Esophagus muscularis mucosa (tissue), 4 donors: ENCODE measurements around the gene GLP2R. TPM values are rescaled to one million over a fixed set of nuclear protein-coding genes. Genes with fewer than 3 reads are reported as not detected.

Experiments used
- DNase-seq: peaks from one replicate; pipeline ENCODE4 v3.0.0-alpha.2; 2017; ENCODE audit errors: extremely low spot score
- H3K27ac ChIP-seq, 4 donors: fragments of 200-600 bp; sonication (generic); replicated peaks in 1 of 4; 1 replicate in 3 of 4; 2 replicates in 1 of 4; pipeline ENCODE4 v1.5.1; 2016 to 2019; ENCODE audit warnings: mild to moderate bottlenecking in 1 of 4
- H3K27me3 ChIP-seq, 4 donors: fragments of 200-600 bp; sonication (generic); one replicate each; pipeline versions ENCODE4 v1.5.1 to v1.6.0; 2016 to 2019
- H3K36me3 ChIP-seq, 4 donors: fragments of 200-600 bp; sonication (generic); one replicate each; pipeline ENCODE4 v1.5.1; 2016 to 2019
- H3K4me1 ChIP-seq, 4 donors: fragments of 200-600 bp; sonication (generic); one replicate each; pipeline ENCODE4 v1.5.1; 2016 to 2019
- H3K4me3 ChIP-seq, 4 donors: fragments of 200-600 bp; sonication (generic); 1 replicate in 2 of 4; 2 replicates in 2 of 4; pipeline ENCODE4 v1.5.1; 2016 to 2019; ENCODE audit warnings: mild to moderate bottlenecking in 4 of 4, moderate library complexity in 1 of 4
- H3K9me3 ChIP-seq, 4 donors: fragments of 200-600 bp; sonication (generic); 1 replicate in 3 of 4; 2 replicates in 1 of 4; pipeline ENCODE4 v1.5.1; 2016 to 2019
- EP300 ChIP-seq: sonication (generic); formaldehyde crosslinking; IDR thresholded peaks from one replicate; pipeline ENCODE4 v1.6.1; 2017; ENCODE audit warnings: antibody characterized with exemption
- POLR2A ChIP-seq: fragments of 450-650 bp; IDR thresholded peaks from one replicate; pipeline ENCODE4 v1.6.1; 2017; ENCODE audit warnings: antibody characterized with exemption, moderate library complexity, mild to moderate bottlenecking, low read depth
- POLR2AphosphoS5 ChIP-seq, 2 donors: sonication (generic); formaldehyde crosslinking; IDR thresholded peaks; one replicate each; pipeline ENCODE4 v1.6.1; 2017; ENCODE audit warnings: antibody characterized with exemption in 2 of 2
- WGBS: methylation state at CpG from one replicate; pipeline ENCODE4 v1.1.5; 2018; 5-methylcytosine and 5-hydroxymethylcytosine counted together
- intact Hi-C: fragments of 100-400 bp; cut with DNase I; formaldehyde crosslinking; loops from one replicate; pipeline ENCODE4 v1.15.1; 2023
- total RNA-seq, 4 donors: library from RNA; depleted of rRNA; stranded (reverse); fragments of >200 nt; gene quantifications; one replicate each; pipeline versions ENCODE4 v1.1.0 to v1.2.1, GENCODE V29; 2016
- TF ChIP-seq, protein P1 (sequence below), 3 experiments: fragments of 200-600 bp in 2 of 3; fragments of 450-650 bp in 1 of 3; sonication (generic) in 2 of 3; IDR thresholded peaks; one replicate each; pipeline ENCODE4 v1.5.1; 2017 to 2019; ENCODE audit warnings: antibody characterized with exemption in 3 of 3, mild to moderate bottlenecking in 2 of 3, moderate library complexity in 1 of 3

GLP2R gene
- total RNA-seq, 4 donors from 2014 or later: 9.1 to 16.6 (median 14.6) TPM

DNA sequence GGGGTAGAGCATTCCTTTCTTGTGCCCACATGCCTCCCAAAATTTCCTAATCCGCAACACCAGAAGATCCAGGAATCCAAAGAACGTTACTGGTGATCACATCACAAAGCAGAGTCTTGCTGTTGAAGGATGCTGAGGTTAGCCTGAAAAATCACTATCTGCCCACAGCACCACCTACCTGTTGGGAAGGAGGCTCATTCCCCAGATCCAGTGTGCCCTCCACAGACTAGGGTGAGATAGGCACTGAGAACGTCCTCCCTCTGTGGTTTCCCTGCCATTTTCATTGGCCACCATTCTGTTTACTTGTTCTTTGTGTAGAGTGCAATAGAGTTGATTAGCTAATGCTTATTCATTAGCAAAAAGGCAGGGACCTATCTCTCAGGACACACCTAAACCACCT is 49.0 kb downstream of the GLP2R start:
- no peaks in the 10 kb centered on the region for H3K9me3 ChIP-seq
- no peaks in the 10 kb centered on the region for H3K27me3 ChIP-seq
- H3K27ac ChIP-seq: peak overlapping the region; percentile 30 to 62 (median 55)
- intact Hi-C loops: loop anchor here (5.0 kb wide), 1 partner anchor 47 kb away; the partner anchor contains the start of gene GLP2R
- no peaks in the 10 kb centered on the region for H3K36me3 ChIP-seq
- TF ChIP-seq, protein P1, sequence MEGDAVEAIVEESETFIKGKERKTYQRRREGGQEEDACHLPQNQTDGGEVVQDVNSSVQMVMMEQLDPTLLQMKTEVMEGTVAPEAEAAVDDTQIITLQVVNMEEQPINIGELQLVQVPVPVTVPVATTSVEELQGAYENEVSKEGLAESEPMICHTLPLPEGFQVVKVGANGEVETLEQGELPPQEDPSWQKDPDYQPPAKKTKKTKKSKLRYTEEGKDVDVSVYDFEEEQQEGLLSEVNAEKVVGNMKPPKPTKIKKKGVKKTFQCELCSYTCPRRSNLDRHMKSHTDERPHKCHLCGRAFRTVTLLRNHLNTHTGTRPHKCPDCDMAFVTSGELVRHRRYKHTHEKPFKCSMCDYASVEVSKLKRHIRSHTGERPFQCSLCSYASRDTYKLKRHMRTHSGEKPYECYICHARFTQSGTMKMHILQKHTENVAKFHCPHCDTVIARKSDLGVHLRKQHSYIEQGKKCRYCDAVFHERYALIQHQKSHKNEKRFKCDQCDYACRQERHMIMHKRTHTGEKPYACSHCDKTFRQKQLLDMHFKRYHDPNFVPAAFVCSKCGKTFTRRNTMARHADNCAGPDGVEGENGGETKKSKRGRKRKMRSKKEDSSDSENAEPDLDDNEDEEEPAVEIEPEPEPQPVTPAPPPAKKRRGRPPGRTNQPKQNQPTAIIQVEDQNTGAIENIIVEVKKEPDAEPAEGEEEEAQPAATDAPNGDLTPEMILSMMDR (IDR thresholded peaks at IDR 0.05): peak in 1 of 3 experiments; percentile 7
- no peak for TF ChIP-seq POLR2A
- WGBS: 70% methylated on average over 3 of the region's 3 CpGs
- H3K4me3 ChIP-seq: no peak overlapping the region
- peaks cover 0 to 29% (median 22%) of the 10 kb centered on the region in 4 donors for H3K4me1 ChIP-seq
- no peak for DNase-seq

DNA sequence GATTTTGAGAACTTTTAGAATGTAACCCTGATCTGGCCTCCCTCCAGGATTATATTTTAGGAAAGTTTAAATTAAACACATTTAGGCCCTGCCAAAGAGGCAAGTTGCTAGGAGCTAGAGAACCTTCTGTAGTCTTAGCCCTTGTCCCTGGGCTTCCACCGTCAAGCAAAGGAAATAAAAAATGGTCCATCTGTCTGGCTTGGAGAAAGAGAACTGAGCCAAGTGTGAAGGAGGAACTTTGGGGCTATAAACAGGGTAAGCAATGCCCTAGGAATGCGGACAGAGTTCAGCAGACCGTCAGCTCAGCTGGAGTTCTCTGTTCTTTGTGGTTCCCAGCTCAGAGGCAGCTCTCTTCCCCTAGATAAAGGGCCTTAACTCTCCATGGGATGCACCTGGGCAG is 49.7 kb downstream of the GLP2R start:
- intact Hi-C loops: no loop called here
- Histone ChIP-seq H3K27me3 (no peaks in the 10 kb centered on the region), H3K36me3 (no peaks in the 10 kb centered on the region), H3K4me3 (no peak overlapping the region), H3K27ac (peak overlapping the region; percentile 30 to 62 (median 55)), H3K9me3 (no peaks in the 10 kb centered on the region), H3K4me1 (peaks cover 0 to 29% (median 22%) of the 10 kb centered on the region in 4 donors)
- DNase-seq: no peak
- 5% methylated on average over 3 of the region's 3 CpGs for WGBS
- TF ChIP-seq POLR2AphosphoS5 (IDR thresholded peaks at IDR 0.05) (peak in 1 of 2 donors; percentile 26), EP300 (no peak)

DNA sequence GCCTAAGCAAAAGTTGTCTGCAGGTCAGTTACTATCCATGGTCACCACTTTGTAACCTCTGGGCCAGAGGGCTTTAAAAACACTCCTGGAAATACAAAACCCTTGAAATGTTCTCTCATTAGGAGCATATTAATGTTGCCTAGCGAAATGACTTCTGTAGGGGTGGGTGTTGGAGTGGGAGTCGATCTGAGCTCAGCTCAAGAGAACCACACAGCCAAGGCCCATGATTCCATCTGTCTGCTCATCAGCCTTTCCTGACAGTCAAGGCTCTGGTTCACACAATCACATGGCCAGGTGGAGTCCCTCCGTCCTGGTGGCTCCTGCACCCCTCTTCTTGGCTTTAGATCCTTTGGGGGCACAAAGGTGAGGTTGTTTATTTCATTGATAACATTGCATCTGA is 52.6 kb downstream of the GLP2R start:
- Histone ChIP-seq H3K27me3 (no peaks in the 10 kb centered on the region), H3K4me1 (peaks cover 0 to 29% (median 18%) of the 10 kb centered on the region in 4 donors), H3K36me3 (no peaks in the 10 kb centered on the region), H3K27ac (no peak overlapping the region), H3K9me3 (peaks cover 0 to 12% (median 8%) of the 10 kb centered on the region in 4 donors), H3K4me3 (no peak overlapping the region)
- TF ChIP-seq, protein P1 (IDR thresholded peaks at IDR 0.05): no peak
- TF ChIP-seq POLR2A (no peak), POLR2AphosphoS5 (IDR thresholded peaks at IDR 0.05) (no peak), EP300 (no peak)
- DNase-seq: no peak
- intact Hi-C loops: no loop called here
- WGBS: 81% methylated on average over 3 of the region's 3 CpGs

DNA sequence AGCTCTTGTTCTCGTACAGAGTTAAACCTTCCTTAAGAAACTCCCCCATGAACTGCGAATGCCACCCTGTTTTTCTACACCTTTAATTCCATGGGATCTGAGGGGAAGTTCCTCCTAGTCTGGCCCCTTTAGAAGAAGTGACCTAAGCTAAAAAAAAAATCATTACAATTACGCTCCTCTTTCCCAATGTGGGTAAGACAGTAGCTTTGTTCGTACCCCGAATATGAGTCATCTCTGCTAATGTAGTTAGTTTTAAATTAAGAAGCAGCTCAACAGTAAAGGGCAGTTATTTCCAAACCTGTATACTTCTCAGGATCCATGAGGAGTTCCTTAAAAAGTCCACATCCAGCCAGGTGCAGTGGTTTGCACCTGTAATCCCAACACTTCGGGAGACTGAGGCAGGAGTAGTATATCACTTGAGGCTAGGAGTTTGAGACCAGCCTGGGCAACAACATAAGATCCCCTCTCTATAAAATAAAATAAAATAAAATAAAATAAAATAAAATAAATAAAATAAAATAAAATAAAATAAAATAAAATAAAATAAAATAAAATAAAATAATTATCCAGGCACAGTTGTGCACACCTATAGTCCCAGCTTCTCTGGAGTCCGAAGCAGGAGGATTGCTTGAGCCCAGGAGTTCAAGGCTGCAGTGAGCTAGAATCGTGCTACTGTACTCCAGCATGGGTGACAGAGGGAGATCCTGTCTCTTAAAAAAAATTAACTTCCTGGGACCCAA is 53.2 kb downstream of the GLP2R start:
- 85% methylated on average over 8 of the region's 8 CpGs for WGBS

DNA sequence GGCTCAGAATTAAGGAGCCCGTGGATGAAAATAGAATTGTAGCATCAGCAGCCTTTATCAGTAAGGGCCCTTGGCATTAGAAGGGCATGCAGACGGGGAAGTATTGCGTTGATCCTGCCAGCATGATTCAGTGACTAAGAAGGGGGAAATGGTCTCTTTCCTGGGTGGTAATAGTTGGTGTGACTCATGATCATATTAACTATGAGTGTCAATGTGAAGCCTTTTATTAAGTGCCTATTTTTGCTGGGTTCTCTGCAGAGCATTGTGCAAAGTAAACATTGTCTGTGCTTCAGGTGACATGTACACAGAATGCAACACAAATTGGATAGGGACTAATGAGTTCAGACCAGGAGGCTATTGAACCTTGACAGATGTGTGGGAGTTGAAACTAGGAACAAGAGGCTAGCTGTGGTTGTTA is 54.9 kb downstream of the GLP2R start:
- no peaks in the 10 kb centered on the region for H3K27me3 ChIP-seq
- DNase-seq: no peak
- 78% methylated on average over 3 of the region's 3 CpGs for WGBS
- H3K4me3 ChIP-seq: no peak overlapping the region
- H3K27ac ChIP-seq: no peak overlapping the region
- H3K4me1 ChIP-seq: peaks cover 0 to 11% (median 7%) of the 10 kb centered on the region in 4 donors
- H3K9me3 ChIP-seq: peaks cover 0 to 22% (median 12%) of the 10 kb centered on the region in 4 donors
- TF ChIP-seq POLR2A (no peak), EP300 (no peak), POLR2AphosphoS5 (IDR thresholded peaks at IDR 0.05) (no peak)
- TF ChIP-seq, protein P1 (IDR thresholded peaks at IDR 0.05): no peak
- intact Hi-C loops: no loop called here
- H3K36me3 ChIP-seq: no peaks in the 10 kb centered on the region

More for the DNA sequence above, 53.2 kb downstream of the GLP2R start:
- intact Hi-C loops: no loop called here
- Histone ChIP-seq H3K27me3 (no peaks in the 10 kb centered on the region), H3K4me1 (peaks cover 0 to 27% (median 18%) of the 10 kb centered on the region in 4 donors), H3K27ac (no peak overlapping the region), H3K36me3 (no peaks in the 10 kb centered on the region), H3K4me3 (no peak overlapping the region), H3K9me3 (peaks cover 0 to 17% (median 12%) of the 10 kb centered on the region in 4 donors)
- no peak for DNase-seq
- TF ChIP-seq POLR2AphosphoS5 (IDR thresholded peaks at IDR 0.05) (no peak), POLR2A (no peak), EP300 (no peak)
- TF ChIP-seq, protein P1 (IDR thresholded peaks at IDR 0.05): no peak
